ENCODE results near the gene AP1M1. TPM values are rescaled to one million over a fixed set of nuclear protein-coding genes. Genes with fewer than 3 reads are reported as not detected.

AP1M1 gene
- polyA plus RNA-seq, 1 donor from 2014 or later = 130 TPM

GRCh38 chr19:16198370-16198651 is 600 bp downstream of the AP1M1 start:
- Mint-ChIP-seq H3K4me3 (peak overlapping the region; percentile 84 to 90 (median 86)), H3K27me3 (no peaks in the 10 kb centered on the region), H3K36me3 (peaks cover 5% of the 10 kb centered on the region), H3K9me3 (no peaks in the 10 kb centered on the region), H3K27ac (peak overlapping the region; percentile 29 to 92 (median 90)), H3K4me1 (peaks cover 27 to 36% (median 29%) of the 10 kb centered on the region in 3 donors)

GRCh38 chr19:16199275-16199932 is 1.7 kb downstream of the AP1M1 start:
- Mint-ChIP-seq H3K4me3 (peak overlapping the region in 3 of 4 donors; percentile 84 to 90 (median 88)), H3K4me1 (peaks cover 27 to 39% (median 29%) of the 10 kb centered on the region in 3 donors), H3K36me3 (peaks cover 4% of the 10 kb centered on the region), H3K27me3 (no peaks in the 10 kb centered on the region), H3K9me3 (no peaks in the 10 kb centered on the region), H3K27ac (peak overlapping the region; percentile 8 to 92 (median 85))

GRCh38 chr19:16200038-16201010 is 2.6 kb downstream of the AP1M1 start:
- Mint-ChIP-seq H3K36me3 (peaks cover 3% of the 10 kb centered on the region), H3K27me3 (no peaks in the 10 kb centered on the region), H3K9me3 (no peaks in the 10 kb centered on the region), H3K4me1 (peaks cover 27 to 39% (median 29%) of the 10 kb centered on the region in 3 donors), H3K4me3 (peak overlapping the region; percentile 34 to 84 (median 60)), H3K27ac (peak overlapping the region in 2 of 3 donors; percentile 54 to 85)

GRCh38 chr19:16201011-16201391 is 3.3 kb downstream of the AP1M1 start:
- H3K9me3 Mint-ChIP-seq = no peaks in the 10 kb centered on the region
- peak overlapping the region; percentile 54 to 77 (median 63) for H3K27ac Mint-ChIP-seq
- peaks cover 3% of the 10 kb centered on the region for H3K36me3 Mint-ChIP-seq
- no peaks in the 10 kb centered on the region for H3K27me3 Mint-ChIP-seq
- H3K4me3 Mint-ChIP-seq = peak overlapping the region in 3 of 4 donors; percentile 40 to 79 (median 77)
- peaks cover 27 to 39% (median 29%) of the 10 kb centered on the region in 3 donors for H3K4me1 Mint-ChIP-seq

- peak overlapping the region; percentile 38 to 82 (median 60) for H3K4me3 Mint-ChIP-seq
- no peaks in the 10 kb centered on the region for H3K27me3 Mint-ChIP-seq
- H3K27ac Mint-ChIP-seq = peak overlapping the region in 2 of 3 donors; percentile 87
- no peaks in the 10 kb centered on the region for H3K9me3 Mint-ChIP-seq
- peaks cover 3% of the 10 kb centered on the region for H3K36me3 Mint-ChIP-seq
- H3K4me1 Mint-ChIP-seq = peaks cover 19 to 32% (median 22%) of the 10 kb centered on the region in 3 donors
Measured at GRCh38 chr19:16202320-16203255, 4.9 kb downstream of the AP1M1 start.

DNA sequence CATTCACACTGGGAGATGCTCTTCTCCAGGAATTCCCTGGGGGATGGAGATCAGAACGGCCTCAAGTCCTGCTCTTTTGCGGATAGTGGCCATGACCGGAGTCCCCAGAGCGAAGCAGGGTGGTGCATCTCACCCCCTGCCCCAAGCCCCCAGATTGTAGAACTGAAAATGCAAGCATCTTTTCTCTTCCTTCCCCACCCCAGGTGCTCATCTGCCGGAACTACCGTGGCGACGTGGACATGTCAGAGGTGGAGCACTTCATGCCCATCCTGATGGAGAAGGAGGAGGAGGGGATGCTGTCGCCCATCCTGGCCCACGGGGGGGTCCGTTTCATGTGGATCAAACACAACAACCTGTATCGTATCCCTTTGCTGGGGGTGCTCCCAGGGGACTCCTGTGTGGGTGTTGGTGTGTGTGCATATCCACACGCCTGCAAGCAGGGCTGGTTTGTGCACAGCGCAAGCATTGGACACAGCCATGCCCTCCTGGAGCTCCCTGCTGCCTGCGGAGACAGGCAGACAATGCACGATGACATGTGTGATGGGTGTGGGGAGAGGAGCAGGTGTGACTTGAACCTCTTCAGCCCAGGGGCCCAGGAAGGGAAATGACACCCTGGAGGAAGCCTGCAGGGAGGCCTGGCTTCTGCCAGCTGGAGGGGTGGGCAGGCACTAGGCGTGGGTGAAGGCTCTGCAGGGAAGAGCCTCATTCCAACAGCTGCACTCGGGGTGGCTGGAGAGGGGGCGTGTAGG is 5.7 kb downstream of the AP1M1 start:
- H3K4me3 Mint-ChIP-seq = peak overlapping the region in 2 of 4 donors; percentile 21 to 71

GRCh38 chr19:16204005-16204294 is 6.2 kb downstream of the AP1M1 start:
- H3K27me3 Mint-ChIP-seq = no peaks in the 10 kb centered on the region
- peaks cover 3% of the 10 kb centered on the region for H3K36me3 Mint-ChIP-seq
- no peaks in the 10 kb centered on the region for H3K9me3 Mint-ChIP-seq
- no peak overlapping the region for H3K4me3 Mint-ChIP-seq
- peak overlapping the region in 1 of 3 donors; percentile 87 for H3K27ac Mint-ChIP-seq
- peaks cover 17 to 27% (median 18%) of the 10 kb centered on the region in 3 donors for H3K4me1 Mint-ChIP-seq

More for the DNA sequence above, 5.7 kb downstream of the AP1M1 start:
- H3K36me3 Mint-ChIP-seq = peaks cover 3% of the 10 kb centered on the region
- peaks cover 17 to 31% (median 20%) of the 10 kb centered on the region in 3 donors for H3K4me1 Mint-ChIP-seq
- H3K27ac Mint-ChIP-seq = peak overlapping the region in 1 of 3 donors; percentile 87
- H3K9me3 Mint-ChIP-seq = no peaks in the 10 kb centered on the region
- H3K27me3 Mint-ChIP-seq = no peaks in the 10 kb centered on the region

GRCh38 chr19:16205205-16206045 is 7.7 kb downstream of the AP1M1 start:
- H3K36me3 Mint-ChIP-seq = peaks cover 10% of the 10 kb centered on the region
- peaks cover 11 to 18% (median 17%) of the 10 kb centered on the region in 3 donors for H3K4me1 Mint-ChIP-seq

DNA sequence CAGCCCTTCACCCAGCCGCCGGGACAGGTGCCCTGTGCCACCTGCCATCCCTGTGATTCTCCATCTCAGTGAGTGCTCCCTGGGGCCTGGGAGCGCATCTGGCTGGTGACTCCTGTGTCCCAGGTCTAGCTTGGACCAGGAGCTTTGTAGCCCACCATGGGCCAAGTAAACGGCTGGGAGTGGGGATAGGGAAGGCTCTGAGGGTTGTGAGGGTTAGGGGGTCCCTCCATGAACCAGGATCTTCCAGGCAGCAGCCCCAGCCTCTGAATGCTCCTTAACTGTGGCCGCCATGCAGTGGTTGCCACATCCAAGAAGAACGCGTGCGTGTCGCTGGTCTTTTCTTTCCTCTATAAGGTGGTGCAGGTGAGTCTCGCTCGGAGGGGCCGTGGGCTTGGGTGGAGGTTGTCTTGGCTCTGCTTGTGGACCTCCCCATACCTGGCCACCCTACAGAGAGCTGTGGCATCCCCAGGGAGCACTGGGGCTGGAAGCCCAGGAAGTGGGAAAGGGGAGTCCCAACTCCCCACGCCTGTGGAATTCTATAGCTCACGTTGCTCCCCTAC is 8.4 kb downstream of the AP1M1 start:
- H3K9me3 Mint-ChIP-seq = no peaks in the 10 kb centered on the region
- peaks cover 5 to 13% (median 11%) of the 10 kb centered on the region in 3 donors for H3K4me1 Mint-ChIP-seq
- H3K27me3 Mint-ChIP-seq = no peaks in the 10 kb centered on the region
- H3K36me3 Mint-ChIP-seq = peaks cover 7% of the 10 kb centered on the region
- H3K27ac Mint-ChIP-seq = peak overlapping the region in 1 of 3 donors; percentile 45
- H3K4me3 Mint-ChIP-seq = no peak overlapping the region

More at GRCh38 chr19:16205205-16206045, 7.7 kb downstream of the AP1M1 start:
- no peaks in the 10 kb centered on the region for H3K27me3 Mint-ChIP-seq
- no peaks in the 10 kb centered on the region for H3K9me3 Mint-ChIP-seq
- no peak overlapping the region for H3K4me3 Mint-ChIP-seq
- H3K27ac Mint-ChIP-seq = peak overlapping the region in 1 of 3 donors; percentile 45

DNA sequence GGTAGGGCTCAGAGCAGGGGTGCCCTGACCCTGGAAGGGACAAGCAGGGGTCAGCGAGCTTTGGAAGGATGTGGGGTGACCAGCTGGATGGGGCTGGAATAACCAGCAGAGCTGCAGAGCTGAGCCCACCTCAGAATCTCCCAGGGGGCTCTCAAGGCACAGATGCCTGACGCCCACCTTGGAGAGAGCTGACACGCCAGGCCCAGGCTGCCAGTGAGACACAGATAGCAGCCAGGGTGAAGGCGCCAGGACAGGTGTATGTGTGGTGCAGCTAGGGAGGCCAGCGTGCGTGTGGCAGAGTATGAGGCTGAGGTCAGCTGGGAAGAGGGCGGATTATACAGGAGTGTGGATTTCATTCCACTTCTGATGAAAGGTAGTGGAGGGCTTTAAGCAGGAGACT is 8.9 kb downstream of the AP1M1 start:
- H3K4me3 Mint-ChIP-seq = no peak overlapping the region
- H3K27me3 Mint-ChIP-seq = no peaks in the 10 kb centered on the region
- H3K4me1 Mint-ChIP-seq = peaks cover 4 to 12% (median 12%) of the 10 kb centered on the region in 3 donors
- H3K36me3 Mint-ChIP-seq = peaks cover 7% of the 10 kb centered on the region
- H3K27ac Mint-ChIP-seq = peak overlapping the region in 1 of 3 donors; percentile 18
- H3K9me3 Mint-ChIP-seq = no peaks in the 10 kb centered on the region

DNA sequence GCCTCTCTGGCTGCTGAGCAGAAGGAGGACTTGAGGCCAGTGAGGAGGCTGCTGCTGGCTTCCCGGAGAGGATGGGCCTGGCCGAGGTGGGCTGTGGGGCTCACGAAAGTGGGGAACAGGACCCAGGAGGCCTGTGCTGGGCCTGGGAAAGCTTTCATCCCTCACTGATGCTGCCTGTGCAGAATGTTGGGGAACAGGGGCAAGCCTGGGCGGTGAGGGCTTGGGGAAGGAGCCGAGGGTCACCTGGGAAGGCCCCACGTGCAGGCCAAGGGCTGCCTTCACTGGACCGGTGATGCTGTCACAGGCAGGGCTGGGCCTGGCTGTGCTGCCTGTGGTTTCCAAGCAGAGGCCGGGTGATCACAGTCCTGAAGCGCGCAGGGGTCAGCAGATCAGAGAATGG is 9.4 kb downstream of the AP1M1 start:
- H3K4me3 Mint-ChIP-seq = no peak overlapping the region
- H3K4me1 Mint-ChIP-seq = peaks cover 4 to 16% (median 16%) of the 10 kb centered on the region in 3 donors
- H3K27me3 Mint-ChIP-seq = no peaks in the 10 kb centered on the region
- H3K27ac Mint-ChIP-seq = no peak overlapping the region
- H3K9me3 Mint-ChIP-seq = no peaks in the 10 kb centered on the region
- H3K36me3 Mint-ChIP-seq = peaks cover 12% of the 10 kb centered on the region

GRCh38 chr19:16207490-16208025 is 9.8 kb downstream of the AP1M1 start:
- Mint-ChIP-seq H3K36me3 (peaks cover 15% of the 10 kb centered on the region), H3K27me3 (no peaks in the 10 kb centered on the region), H3K27ac (no peak overlapping the region), H3K9me3 (no peaks in the 10 kb centered on the region), H3K4me3 (no peak overlapping the region), H3K4me1 (peaks cover 5 to 17% (median 15%) of the 10 kb centered on the region in 3 donors)

Measured in IgD-negative memory B cell (primary cell).